Myocyte (in vitro differentiated cells): ENCODE measurements around the gene OLAH. TPM values are rescaled to one million over a fixed set of nuclear protein-coding genes. Genes with fewer than 3 reads are reported as not detected.

Experiments
- total RNA-seq: library from RNA; depleted of rRNA; stranded (reverse); fragments of >200 nt; gene quantifications from 2 replicates; pipeline ENCODE4 v1.2.3, GENCODE V29; 2014

OLAH gene
- total RNA-seq, 1 donor from 2014 or later: not detected

Other genes starting within 250 kb of the OLAH start
- gene CDNF, start 205.9 kb upstream of the OLAH start, total RNA-seq: 0.88 and 2.9 TPM in 2 replicates
- gene HSPA14, start 205.6 kb upstream of the OLAH start, total RNA-seq: 20.8 and 23.7 TPM in 2 replicates
- gene MSANTD7, start 205.6 kb upstream of the OLAH start, total RNA-seq: 15.2 and 15.9 TPM in 2 replicates
- 8.8 and 10.3 TPM in 2 replicates for gene SUV39H2, start 165.1 kb upstream of the OLAH start, total RNA-seq
- 6.8 and 7.0 TPM in 2 replicates for gene DCLRE1C, start 89.8 kb upstream of the OLAH start, total RNA-seq
- gene MEIG1, start 84.6 kb upstream of the OLAH start, total RNA-seq: not detected in 2 replicates
- gene ACBD7, start 44.8 kb downstream of the OLAH start, total RNA-seq: 0.35 and 0.42 TPM in 2 replicates
- gene RPP38, start 53.4 kb downstream of the OLAH start, total RNA-seq: 13.3 and 13.8 TPM in 2 replicates
- gene NMT2, start 124.8 kb downstream of the OLAH start, total RNA-seq: 16.6 and 19.5 TPM in 2 replicates